GM12801 (cell line): ENCODE results near the gene CSTPP1.

Experiments used
- TF ChIP-seq, protein P1 (sequence below): IDR thresholded peaks from one replicate; pipeline ENCODE4 v1.5.1; 2011; ENCODE audit warnings: control low read depth; ENCODE audit not compliant: insufficient read length; ENCODE audit errors: extremely low read depth

The CSTPP1 gene

GRCh38 chr11:47109727-47110246, 173.2 kb downstream of the CSTPP1 start:
- TF ChIP-seq, protein P1, sequence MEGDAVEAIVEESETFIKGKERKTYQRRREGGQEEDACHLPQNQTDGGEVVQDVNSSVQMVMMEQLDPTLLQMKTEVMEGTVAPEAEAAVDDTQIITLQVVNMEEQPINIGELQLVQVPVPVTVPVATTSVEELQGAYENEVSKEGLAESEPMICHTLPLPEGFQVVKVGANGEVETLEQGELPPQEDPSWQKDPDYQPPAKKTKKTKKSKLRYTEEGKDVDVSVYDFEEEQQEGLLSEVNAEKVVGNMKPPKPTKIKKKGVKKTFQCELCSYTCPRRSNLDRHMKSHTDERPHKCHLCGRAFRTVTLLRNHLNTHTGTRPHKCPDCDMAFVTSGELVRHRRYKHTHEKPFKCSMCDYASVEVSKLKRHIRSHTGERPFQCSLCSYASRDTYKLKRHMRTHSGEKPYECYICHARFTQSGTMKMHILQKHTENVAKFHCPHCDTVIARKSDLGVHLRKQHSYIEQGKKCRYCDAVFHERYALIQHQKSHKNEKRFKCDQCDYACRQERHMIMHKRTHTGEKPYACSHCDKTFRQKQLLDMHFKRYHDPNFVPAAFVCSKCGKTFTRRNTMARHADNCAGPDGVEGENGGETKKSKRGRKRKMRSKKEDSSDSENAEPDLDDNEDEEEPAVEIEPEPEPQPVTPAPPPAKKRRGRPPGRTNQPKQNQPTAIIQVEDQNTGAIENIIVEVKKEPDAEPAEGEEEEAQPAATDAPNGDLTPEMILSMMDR = no peak

- TF ChIP-seq, protein P1 = no peak
These were observed 174.8 kb downstream of the CSTPP1 start for GRCh38 chr11:47111318-47111804.

GRCh38 chr11:47121056-47121455, 184.5 kb downstream of the CSTPP1 start:
- TF ChIP-seq, protein P1 = no peak

- TF ChIP-seq, protein P1 = no peak
These were observed 185.2 kb downstream of the CSTPP1 start for GRCh38 chr11:47121731-47122130.

- TF ChIP-seq, protein P1 = no peak
These were observed 186.5 kb downstream of the CSTPP1 start for GRCh38 chr11:47123094-47123493.

GRCh38 chr11:47124675-47125074, 188.1 kb downstream of the CSTPP1 start:
- TF ChIP-seq, protein P1 = no peak

DNA sequence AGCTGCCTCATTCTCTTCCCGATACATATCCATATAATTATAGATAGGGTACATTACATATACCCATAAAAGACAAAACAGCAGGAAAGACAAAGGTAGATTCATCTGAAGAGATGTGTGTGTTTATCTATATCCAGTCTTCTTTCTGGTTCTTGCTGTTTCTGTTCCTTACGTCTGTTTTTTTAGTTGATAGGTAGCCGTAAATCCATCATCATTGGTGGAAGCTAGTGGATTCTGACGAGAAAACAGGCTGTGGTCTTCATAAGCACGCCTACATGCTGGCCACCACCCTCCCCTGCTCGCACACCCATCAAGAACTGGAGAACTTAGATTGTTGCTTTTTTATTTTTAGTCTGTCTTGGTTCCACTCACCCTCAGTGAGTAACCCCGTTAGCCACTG, 188.5 kb downstream of the CSTPP1 start:
- TF ChIP-seq, protein P1 = no peak
